Measurements from ENCODE around the gene ERBB2. TPM values are rescaled to one million over a fixed set of nuclear protein-coding genes. Genes with fewer than 3 reads are reported as not detected.

Gene ERBB2
- total RNA-seq, 2 experiments from 2014 or later = 3.3 to 3.5 TPM

Other genes with a start within 250 kb of the ERBB2 start
- gene MED1, start 248.8 kb upstream of the ERBB2 start, total RNA-seq = 10 to 100 TPM; 79.0 to 81.4 TPM
- 10 to 100 TPM; 82.7 to 84.4 TPM for gene CDK12, start 238.6 kb upstream of the ERBB2 start, total RNA-seq
- gene NEUROD2, start 92.1 kb upstream of the ERBB2 start, total RNA-seq = not detected
- not detected for gene PPP1R1B, start 73.1 kb upstream of the ERBB2 start, total RNA-seq
- 10 to 100 TPM; 59.1 to 62.4 TPM for gene STARD3, start 62.9 kb upstream of the ERBB2 start, total RNA-seq
- under 1 TPM; 0.82 to 0.92 TPM for gene TCAP, start 34.7 kb upstream of the ERBB2 start, total RNA-seq
- under 1 TPM in 1 of 2 experiments, not detected in 1; 0.23 TPM for gene PNMT, start 31.6 kb upstream of the ERBB2 start, total RNA-seq
- gene PGAP3, start 12.0 kb upstream of the ERBB2 start, total RNA-seq = 1 to 10 TPM; 6.6 to 8.6 TPM
- 10 to 100 TPM; 45.2 to 48.1 TPM for gene MIEN1, start 30.5 kb downstream of the ERBB2 start, total RNA-seq
- not detected for gene GRB7, start 37.9 kb downstream of the ERBB2 start, total RNA-seq
- 10 to 100 TPM; 92.3 to 93.0 TPM for gene IKZF3, start 164.2 kb downstream of the ERBB2 start, total RNA-seq
- under 1 TPM; 0.42 to 0.44 TPM for gene ZPBP2, start 168.1 kb downstream of the ERBB2 start, total RNA-seq
- 10 to 100 TPM; 12.0 to 13.4 TPM for gene GSDMB, start 218.6 kb downstream of the ERBB2 start, total RNA-seq
- 10 to 100 TPM; 57.2 to 58.2 TPM for gene ORMDL3, start 227.5 kb downstream of the ERBB2 start, total RNA-seq
- not detected for gene LRRC3C, start 227.7 kb downstream of the ERBB2 start, total RNA-seq